Hepatocyte (in vitro differentiated cells): ENCODE data around the gene OR14C36. TPM values are rescaled to one million over a fixed set of nuclear protein-coding genes. Genes with fewer than 3 reads are reported as not detected.

Source experiments
- DNase-seq: peaks from one replicate; pipeline ENCODE4 v3.0.0-alpha.2; 2016; ENCODE audit warnings: low spot score
- H2AFZ ChIP-seq: fragments of 200-600 bp; sonication (generic); 2 replicates; pipeline ENCODE4 v1.6.0; 2016; ENCODE audit warnings: antibody characterized with exemption, mild to moderate bottlenecking
- H3K27ac ChIP-seq: fragments of 200-600 bp; sonication (generic); 2 replicates; pipeline ENCODE4 v1.5.1; 2016; ENCODE audit warnings: mild to moderate bottlenecking
- H3K27me3 ChIP-seq: fragments of 200-600 bp; sonication (generic); 2 replicates; pipeline ENCODE4 v1.6.1; 2016
- H3K36me3 ChIP-seq: fragments of 200-600 bp; sonication (generic); replicated peaks from 2 replicates; pipeline ENCODE4 v1.5.1; 2016; ENCODE audit warnings: low read depth; ENCODE audit not compliant: insufficient read depth
- H3K4me1 ChIP-seq: fragments of 200-600 bp; sonication (generic); 2 replicates; pipeline ENCODE4 v1.5.1; 2016; ENCODE audit warnings: mild to moderate bottlenecking, moderate library complexity; ENCODE audit not compliant: insufficient read depth
- H3K4me2 ChIP-seq: fragments of 200-600 bp; sonication (generic); 2 replicates; pipeline ENCODE4 v1.6.0; 2016
- H3K4me3 ChIP-seq: fragments of 200-600 bp; sonication (generic); 2 replicates; pipeline ENCODE4 v1.5.1; 2016; ENCODE audit warnings: mild to moderate bottlenecking
- H3K79me2 ChIP-seq: fragments of 200-600 bp; sonication (generic); 2 replicates; pipeline ENCODE4 v1.6.0; 2017; ENCODE audit warnings: mild to moderate bottlenecking
- H3K9me2 ChIP-seq: fragments of 200-600 bp; sonication (generic); replicated peaks from 2 replicates; pipeline ENCODE4 v1.6.0; 2017; ENCODE audit warnings: mild to moderate bottlenecking; ENCODE audit not compliant: insufficient read depth
- H3K9me3 ChIP-seq: fragments of 200-600 bp; sonication (generic); 2 replicates; pipeline ENCODE4 v1.5.1; 2016; ENCODE audit warnings: low read depth, mild to moderate bottlenecking
- H4K20me1 ChIP-seq: fragments of 200-600 bp; sonication (generic); 2 replicates; pipeline ENCODE4 v1.6.0; 2016; ENCODE audit warnings: mild to moderate bottlenecking; ENCODE audit not compliant: insufficient read depth, poor library complexity, severe bottlenecking
- EZH2 ChIP-seq: fragments of 200-600 bp; sonication (generic); IDR thresholded peaks from 2 replicates; pipeline ENCODE4 v1.6.1; 2016; ENCODE audit warnings: antibody characterized with exemption, mild to moderate bottlenecking, borderline replicate concordance
- EZH2phosphoT487 ChIP-seq: fragments of 200-600 bp; sonication (generic); IDR thresholded peaks from one replicate; pipeline ENCODE4 v1.6.1; 2018; ENCODE audit warnings: antibody characterized with exemption, mild to moderate bottlenecking, low read depth, moderate library complexity; ENCODE audit not compliant: unreplicated experiment, severe bottlenecking
- WGBS: methylation state at CpG from one replicate; pipeline ENCODE4 v1.1.6; 2016; ENCODE audit warnings: low lambda C conversion rate; ENCODE audit errors: missing lambda C conversion rate; 5-methylcytosine and 5-hydroxymethylcytosine counted together
- polyA plus RNA-seq: library from polyadenylated mRNA; unstranded; fragments of >200 nt; fragmentation: Nextera tagmentation; extraction: Ambion mirVana; gene quantifications from 2 replicates; pipeline ENCODE4 v1.2.1, GENCODE V29; 2016
- total RNA-seq: library from RNA; depleted of rRNA; stranded (reverse); fragments of >200 nt; gene quantifications from 2 replicates; pipeline ENCODE4 v1.2.3, GENCODE V29; 2014
- TF ChIP-seq, protein P1 (sequence below): fragments of 200-600 bp; sonication (generic); IDR thresholded peaks from 2 replicates; pipeline ENCODE4 v1.5.1; 2016; ENCODE audit warnings: antibody characterized with exemption, mild to moderate bottlenecking; ENCODE audit not compliant: poor library complexity

OR14C36 gene
- total and polyA plus RNA-seq, 2 experiments from 2014 or later = not detected

DNA sequence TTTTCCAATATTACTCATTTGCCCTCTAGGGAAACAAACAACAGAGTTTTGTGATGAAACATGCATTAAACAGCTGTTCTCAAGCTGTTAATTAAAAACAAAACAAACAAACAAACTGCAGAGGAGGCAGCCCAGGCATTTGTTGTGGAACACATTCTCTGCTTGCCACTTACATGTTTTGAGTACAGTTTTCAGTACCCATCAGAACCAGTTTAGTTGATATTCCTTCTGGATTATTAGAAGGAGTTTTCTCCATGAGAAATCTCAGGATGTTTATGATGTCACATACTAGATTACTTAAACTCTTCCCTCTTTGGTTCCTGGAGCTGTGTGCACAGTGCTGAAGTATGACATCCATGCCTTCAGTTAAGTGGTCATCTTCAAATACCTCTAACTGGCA is 26.9 kb downstream of the OR14C36 start, which contains the start of gene OR2T6:
OR2T6 (plus strand) TSS at position 301 of the 400 bp plus-strand sequence. CDS start 11,863 bp downstream, outside the sequence.
- TF ChIP-seq EZH2 = no peak
- TF ChIP-seq, protein P1, sequence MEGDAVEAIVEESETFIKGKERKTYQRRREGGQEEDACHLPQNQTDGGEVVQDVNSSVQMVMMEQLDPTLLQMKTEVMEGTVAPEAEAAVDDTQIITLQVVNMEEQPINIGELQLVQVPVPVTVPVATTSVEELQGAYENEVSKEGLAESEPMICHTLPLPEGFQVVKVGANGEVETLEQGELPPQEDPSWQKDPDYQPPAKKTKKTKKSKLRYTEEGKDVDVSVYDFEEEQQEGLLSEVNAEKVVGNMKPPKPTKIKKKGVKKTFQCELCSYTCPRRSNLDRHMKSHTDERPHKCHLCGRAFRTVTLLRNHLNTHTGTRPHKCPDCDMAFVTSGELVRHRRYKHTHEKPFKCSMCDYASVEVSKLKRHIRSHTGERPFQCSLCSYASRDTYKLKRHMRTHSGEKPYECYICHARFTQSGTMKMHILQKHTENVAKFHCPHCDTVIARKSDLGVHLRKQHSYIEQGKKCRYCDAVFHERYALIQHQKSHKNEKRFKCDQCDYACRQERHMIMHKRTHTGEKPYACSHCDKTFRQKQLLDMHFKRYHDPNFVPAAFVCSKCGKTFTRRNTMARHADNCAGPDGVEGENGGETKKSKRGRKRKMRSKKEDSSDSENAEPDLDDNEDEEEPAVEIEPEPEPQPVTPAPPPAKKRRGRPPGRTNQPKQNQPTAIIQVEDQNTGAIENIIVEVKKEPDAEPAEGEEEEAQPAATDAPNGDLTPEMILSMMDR = no peak
- TF ChIP-seq EZH2phosphoT487 = no peak
- no peaks in the 10 kb centered on the region for H3K27me3 ChIP-seq

DNA sequence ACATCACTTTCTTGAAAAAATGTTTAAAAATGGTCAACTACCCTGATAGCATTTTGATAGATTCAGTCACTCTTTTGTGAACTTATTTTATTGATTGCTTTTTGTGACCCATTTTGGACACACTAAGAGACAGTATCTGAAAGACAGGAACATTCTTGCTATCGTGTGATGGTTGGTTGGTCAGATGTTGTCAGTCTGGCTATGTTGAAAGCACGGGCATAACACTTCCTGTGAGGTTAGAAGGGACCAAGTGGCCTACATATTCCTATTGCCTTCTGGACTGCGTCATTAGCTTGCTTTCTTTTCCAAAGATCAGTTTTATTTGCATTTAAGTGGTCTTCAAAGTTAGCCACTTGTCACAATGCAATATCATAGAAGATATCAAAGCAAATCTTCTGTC is 28.3 kb downstream of the OR14C36 start:
- H3K9me2 ChIP-seq = no peaks in the 10 kb centered on the region
- H3K9me3 ChIP-seq = peaks cover 3% of the 10 kb centered on the region
- H3K4me2 ChIP-seq = no peak overlapping the region
- no peaks in the 10 kb centered on the region for H3K36me3 ChIP-seq
- no peaks in the 10 kb centered on the region for H3K27me3 ChIP-seq
- no peak for TF ChIP-seq EZH2phosphoT487
- TF ChIP-seq, protein P1 = no peak
- no peak for TF ChIP-seq EZH2
- no peaks in the 10 kb centered on the region for H3K4me1 ChIP-seq
- WGBS = 45% methylated on average over 3 of the region's 3 CpGs
- no peaks in the 10 kb centered on the region for H3K79me2 ChIP-seq
- H4K20me1 ChIP-seq = no peaks in the 10 kb centered on the region
- H2AFZ ChIP-seq = no peak overlapping the region
- no peak for DNase-seq
- no peak overlapping the region for H3K27ac ChIP-seq
- no peak overlapping the region for H3K4me3 ChIP-seq

More for the DNA sequence above, 26.9 kb downstream of the OR14C36 start, which contains the start of gene OR2T6:
- H3K27ac ChIP-seq = no peak within 1 kb of the TSS
- no peaks in the 10 kb centered on the region for H3K36me3 ChIP-seq
- peaks cover 3% of the 10 kb centered on the region for H3K9me3 ChIP-seq
- H3K4me3 ChIP-seq = no peak within 1 kb of the TSS
- no peak within 1 kb of the TSS for H2AFZ ChIP-seq
- H3K4me1 ChIP-seq = no peaks in the 10 kb centered on the region
- no peaks in the 10 kb centered on the region for H4K20me1 ChIP-seq
- no peak within 1 kb of the TSS for H3K4me2 ChIP-seq
- no peaks in the 10 kb centered on the region for H3K79me2 ChIP-seq
- DNase-seq = no peak
- no peaks in the 10 kb centered on the region for H3K9me2 ChIP-seq

DNA sequence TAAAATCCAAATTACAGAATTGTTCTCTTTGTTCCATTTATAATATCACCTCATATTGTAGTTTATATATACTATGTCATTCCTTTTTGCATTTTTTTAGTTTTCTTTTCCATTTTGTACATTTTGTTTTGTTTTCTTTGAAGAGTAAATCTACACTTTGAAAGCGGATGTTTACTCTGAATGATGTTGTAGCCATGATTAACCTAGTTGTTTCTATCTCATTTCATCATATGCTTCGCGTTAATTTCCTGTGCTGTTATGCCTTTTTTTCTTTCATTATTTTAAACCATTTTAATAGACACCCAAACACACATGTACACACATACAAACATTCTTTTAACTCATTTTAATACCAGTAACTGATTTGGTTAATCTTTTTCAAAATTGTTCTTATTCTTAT is 32.3 kb downstream of the OR14C36 start:
- WGBS = 69% methylated on average over 3 of the region's 3 CpGs
- no peaks in the 10 kb centered on the region for H3K36me3 ChIP-seq
- TF ChIP-seq, protein P1 = no peak
- TF ChIP-seq EZH2phosphoT487 = no peak
- no peak for TF ChIP-seq EZH2

DNA sequence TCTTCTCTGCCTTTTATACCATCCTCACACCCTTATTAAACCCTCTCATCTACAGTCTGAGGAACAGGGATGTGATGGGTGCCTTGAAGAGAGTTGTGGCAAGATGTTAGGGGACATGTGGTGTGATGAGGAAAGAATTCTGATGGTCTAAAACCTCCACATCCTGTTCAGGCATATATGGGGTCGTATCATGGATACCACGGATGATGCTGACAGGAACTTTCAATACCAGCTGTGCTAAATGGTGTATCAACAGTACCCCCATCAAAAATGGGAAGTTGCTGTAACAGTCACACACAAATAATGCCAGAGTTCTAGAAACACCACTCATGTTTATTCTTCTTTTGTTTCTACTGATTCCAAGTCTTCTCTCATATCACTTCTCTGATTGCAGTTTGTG is 39.9 kb downstream of the OR14C36 start:
- no peaks in the 10 kb centered on the region for H4K20me1 ChIP-seq
- no peaks in the 10 kb centered on the region for H3K4me1 ChIP-seq
- H3K9me2 ChIP-seq = no peaks in the 10 kb centered on the region
- no peak for DNase-seq
- H3K27me3 ChIP-seq = no peaks in the 10 kb centered on the region
- no peak overlapping the region for H3K27ac ChIP-seq
- H2AFZ ChIP-seq = no peak overlapping the region
- no peak overlapping the region for H3K4me3 ChIP-seq
- no peaks in the 10 kb centered on the region for H3K9me3 ChIP-seq
- H3K36me3 ChIP-seq = no peaks in the 10 kb centered on the region
- no peak overlapping the region for H3K4me2 ChIP-seq
- H3K79me2 ChIP-seq = no peaks in the 10 kb centered on the region
- TF ChIP-seq EZH2 (no peak), EZH2phosphoT487 (no peak)
- TF ChIP-seq, protein P1 = no peak
- WGBS = 40% methylated on average over 2 of the region's 2 CpGs

More for the DNA sequence above, 32.3 kb downstream of the OR14C36 start:
- Histone ChIP-seq H3K79me2 (no peaks in the 10 kb centered on the region), H4K20me1 (no peaks in the 10 kb centered on the region), H3K9me3 (peaks cover 3% of the 10 kb centered on the region), H3K27me3 (no peaks in the 10 kb centered on the region), H3K4me3 (no peak overlapping the region), H3K4me2 (no peak overlapping the region), H2AFZ (no peak overlapping the region), H3K9me2 (no peaks in the 10 kb centered on the region), H3K4me1 (no peaks in the 10 kb centered on the region), H3K27ac (no peak overlapping the region)
- DNase-seq = no peak
